HEK293 (cell line): ENCODE data around the gene IL36G.

ENCODE experiments used
- BCL11A ChIP-seq: fragments of 450-650 bp; formaldehyde crosslinking; IDR thresholded peaks from 2 replicates; pipeline ENCODE4 v1.5.1; 2016; ENCODE audit warnings: low read depth, missing biosample characterization, missing genetic modification characterization
- GLI4 ChIP-seq: fragments of 450-650 bp; formaldehyde crosslinking; IDR thresholded peaks from 2 replicates; pipeline ENCODE4 v1.5.1; 2016; ENCODE audit warnings: missing biosample characterization, missing genetic modification characterization
- HOXA7 ChIP-seq: sonication (generic); formaldehyde crosslinking; IDR thresholded peaks from 2 replicates; pipeline ENCODE4 v1.8.1; 2022; ENCODE audit warnings: missing genetic modification reagents, borderline replicate concordance
- KLF1 ChIP-seq: fragments of 450-650 bp; formaldehyde crosslinking; IDR thresholded peaks from 2 replicates; pipeline ENCODE4 v1.5.1; 2016; ENCODE audit warnings: missing biosample characterization, missing genetic modification characterization
- KLF7 ChIP-seq: fragments of 450-650 bp; formaldehyde crosslinking; IDR thresholded peaks from 2 replicates; pipeline ENCODE4 v1.5.1; 2016; ENCODE audit warnings: missing biosample characterization, missing genetic modification characterization, borderline replicate concordance
- TCF7L2 ChIP-seq: IDR thresholded peaks from 2 replicates; pipeline ENCODE4 v1.6.1; 2011; ENCODE audit warnings: low read depth, mild to moderate bottlenecking, inconsistent platforms, low read length, moderate library complexity, borderline replicate concordance
- ZNF10 ChIP-seq: fragments of 450-650 bp; formaldehyde crosslinking; IDR thresholded peaks from 2 replicates; pipeline ENCODE4 v1.5.1; 2017; ENCODE audit warnings: missing biosample characterization, missing genetic modification characterization
- ZNF274 ChIP-seq, 2 experiments: fragments of 200-500 bp in 1 of 2; fragments of 450-650 bp in 1 of 2; sonication (Bioruptor generic) in 1 of 2; formaldehyde crosslinking in 1 of 2; IDR thresholded peaks; 2 replicates each; pipeline versions ENCODE4 v1.5.1 to v1.6.1; 2014 to 2016; ENCODE audit warnings: borderline replicate concordance in 1 of 2, inconsistent platforms in 1 of 2, low read length in 1 of 2, missing biosample characterization in 1 of 2, missing genetic modification characterization in 1 of 2
- ZNF311 ChIP-seq: fragments of 450-650 bp; formaldehyde crosslinking; IDR thresholded peaks from 2 replicates; pipeline ENCODE4 v1.5.1; 2017; ENCODE audit warnings: missing biosample characterization, missing genetic modification characterization, borderline replicate concordance
- ZNF449 ChIP-seq: fragments of 450-650 bp; formaldehyde crosslinking; IDR thresholded peaks from 2 replicates; pipeline ENCODE4 v1.5.1; 2017; ENCODE audit warnings: missing biosample characterization, mild to moderate bottlenecking, missing genetic modification characterization, moderate library complexity
- TF ChIP-seq, protein P1 (sequence below): fragments of 450-650 bp; formaldehyde crosslinking; IDR thresholded peaks from 2 replicates; pipeline ENCODE4 v1.5.1; 2016; ENCODE audit warnings: missing biosample characterization, missing genetic modification characterization
- TF ChIP-seq, protein P2 (sequence below): fragments of 450-650 bp; formaldehyde crosslinking; IDR thresholded peaks from 2 replicates; pipeline ENCODE4 v1.5.1; 2016; ENCODE audit warnings: missing biosample characterization, missing genetic modification characterization
- TF ChIP-seq, protein P3 (sequence below): IDR thresholded peaks from 2 replicates; pipeline ENCODE4 v1.6.1; 2011; ENCODE audit warnings: mild to moderate bottlenecking, low read depth, low read length, borderline replicate concordance
- TF ChIP-seq, protein P4 (sequence below): fragments of 450-650 bp; formaldehyde crosslinking; IDR thresholded peaks from 2 replicates; pipeline ENCODE4 v1.5.0; 2017; ENCODE audit warnings: missing biosample characterization, missing genetic modification characterization, borderline replicate concordance

GRCh38 chr2:113013336-113013661, 35.5 kb downstream of the IL36G start:
- TF ChIP-seq, protein P1, sequence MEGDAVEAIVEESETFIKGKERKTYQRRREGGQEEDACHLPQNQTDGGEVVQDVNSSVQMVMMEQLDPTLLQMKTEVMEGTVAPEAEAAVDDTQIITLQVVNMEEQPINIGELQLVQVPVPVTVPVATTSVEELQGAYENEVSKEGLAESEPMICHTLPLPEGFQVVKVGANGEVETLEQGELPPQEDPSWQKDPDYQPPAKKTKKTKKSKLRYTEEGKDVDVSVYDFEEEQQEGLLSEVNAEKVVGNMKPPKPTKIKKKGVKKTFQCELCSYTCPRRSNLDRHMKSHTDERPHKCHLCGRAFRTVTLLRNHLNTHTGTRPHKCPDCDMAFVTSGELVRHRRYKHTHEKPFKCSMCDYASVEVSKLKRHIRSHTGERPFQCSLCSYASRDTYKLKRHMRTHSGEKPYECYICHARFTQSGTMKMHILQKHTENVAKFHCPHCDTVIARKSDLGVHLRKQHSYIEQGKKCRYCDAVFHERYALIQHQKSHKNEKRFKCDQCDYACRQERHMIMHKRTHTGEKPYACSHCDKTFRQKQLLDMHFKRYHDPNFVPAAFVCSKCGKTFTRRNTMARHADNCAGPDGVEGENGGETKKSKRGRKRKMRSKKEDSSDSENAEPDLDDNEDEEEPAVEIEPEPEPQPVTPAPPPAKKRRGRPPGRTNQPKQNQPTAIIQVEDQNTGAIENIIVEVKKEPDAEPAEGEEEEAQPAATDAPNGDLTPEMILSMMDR, result no peak
- TF ChIP-seq ZNF10 (tag by site-specific recombination) (no peak), ZNF311 (tag by site-specific recombination) (no peak), GLI4 (tag by site-specific recombination) (no peak), HOXA7 (no peak), ZNF449 (no peak), KLF1 (no peak), TCF7L2 (no peak), BCL11A (tag by site-specific recombination) (no peak), ZNF274 (IDR thresholded peaks at IDR 0.05; ENCODE audit: low read length) (no peak), ZNF274 (tag by site-specific recombination; IDR thresholded peaks at IDR 0.05; ENCODE audit: borderline replicate concordance) (no peak), KLF7 (no peak)
- TF ChIP-seq, protein P2, sequence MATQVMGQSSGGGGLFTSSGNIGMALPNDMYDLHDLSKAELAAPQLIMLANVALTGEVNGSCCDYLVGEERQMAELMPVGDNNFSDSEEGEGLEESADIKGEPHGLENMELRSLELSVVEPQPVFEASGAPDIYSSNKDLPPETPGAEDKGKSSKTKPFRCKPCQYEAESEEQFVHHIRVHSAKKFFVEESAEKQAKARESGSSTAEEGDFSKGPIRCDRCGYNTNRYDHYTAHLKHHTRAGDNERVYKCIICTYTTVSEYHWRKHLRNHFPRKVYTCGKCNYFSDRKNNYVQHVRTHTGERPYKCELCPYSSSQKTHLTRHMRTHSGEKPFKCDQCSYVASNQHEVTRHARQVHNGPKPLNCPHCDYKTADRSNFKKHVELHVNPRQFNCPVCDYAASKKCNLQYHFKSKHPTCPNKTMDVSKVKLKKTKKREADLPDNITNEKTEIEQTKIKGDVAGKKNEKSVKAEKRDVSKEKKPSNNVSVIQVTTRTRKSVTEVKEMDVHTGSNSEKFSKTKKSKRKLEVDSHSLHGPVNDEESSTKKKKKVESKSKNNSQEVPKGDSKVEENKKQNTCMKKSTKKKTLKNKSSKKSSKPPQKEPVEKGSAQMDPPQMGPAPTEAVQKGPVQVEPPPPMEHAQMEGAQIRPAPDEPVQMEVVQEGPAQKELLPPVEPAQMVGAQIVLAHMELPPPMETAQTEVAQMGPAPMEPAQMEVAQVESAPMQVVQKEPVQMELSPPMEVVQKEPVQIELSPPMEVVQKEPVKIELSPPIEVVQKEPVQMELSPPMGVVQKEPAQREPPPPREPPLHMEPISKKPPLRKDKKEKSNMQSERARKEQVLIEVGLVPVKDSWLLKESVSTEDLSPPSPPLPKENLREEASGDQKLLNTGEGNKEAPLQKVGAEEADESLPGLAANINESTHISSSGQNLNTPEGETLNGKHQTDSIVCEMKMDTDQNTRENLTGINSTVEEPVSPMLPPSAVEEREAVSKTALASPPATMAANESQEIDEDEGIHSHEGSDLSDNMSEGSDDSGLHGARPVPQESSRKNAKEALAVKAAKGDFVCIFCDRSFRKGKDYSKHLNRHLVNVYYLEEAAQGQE (tag by site-specific recombination), result no peak
- TF ChIP-seq, protein P3, sequence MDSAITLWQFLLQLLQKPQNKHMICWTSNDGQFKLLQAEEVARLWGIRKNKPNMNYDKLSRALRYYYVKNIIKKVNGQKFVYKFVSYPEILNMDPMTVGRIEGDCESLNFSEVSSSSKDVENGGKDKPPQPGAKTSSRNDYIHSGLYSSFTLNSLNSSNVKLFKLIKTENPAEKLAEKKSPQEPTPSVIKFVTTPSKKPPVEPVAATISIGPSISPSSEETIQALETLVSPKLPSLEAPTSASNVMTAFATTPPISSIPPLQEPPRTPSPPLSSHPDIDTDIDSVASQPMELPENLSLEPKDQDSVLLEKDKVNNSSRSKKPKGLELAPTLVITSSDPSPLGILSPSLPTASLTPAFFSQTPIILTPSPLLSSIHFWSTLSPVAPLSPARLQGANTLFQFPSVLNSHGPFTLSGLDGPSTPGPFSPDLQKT, result no peak
- TF ChIP-seq, protein P4, sequence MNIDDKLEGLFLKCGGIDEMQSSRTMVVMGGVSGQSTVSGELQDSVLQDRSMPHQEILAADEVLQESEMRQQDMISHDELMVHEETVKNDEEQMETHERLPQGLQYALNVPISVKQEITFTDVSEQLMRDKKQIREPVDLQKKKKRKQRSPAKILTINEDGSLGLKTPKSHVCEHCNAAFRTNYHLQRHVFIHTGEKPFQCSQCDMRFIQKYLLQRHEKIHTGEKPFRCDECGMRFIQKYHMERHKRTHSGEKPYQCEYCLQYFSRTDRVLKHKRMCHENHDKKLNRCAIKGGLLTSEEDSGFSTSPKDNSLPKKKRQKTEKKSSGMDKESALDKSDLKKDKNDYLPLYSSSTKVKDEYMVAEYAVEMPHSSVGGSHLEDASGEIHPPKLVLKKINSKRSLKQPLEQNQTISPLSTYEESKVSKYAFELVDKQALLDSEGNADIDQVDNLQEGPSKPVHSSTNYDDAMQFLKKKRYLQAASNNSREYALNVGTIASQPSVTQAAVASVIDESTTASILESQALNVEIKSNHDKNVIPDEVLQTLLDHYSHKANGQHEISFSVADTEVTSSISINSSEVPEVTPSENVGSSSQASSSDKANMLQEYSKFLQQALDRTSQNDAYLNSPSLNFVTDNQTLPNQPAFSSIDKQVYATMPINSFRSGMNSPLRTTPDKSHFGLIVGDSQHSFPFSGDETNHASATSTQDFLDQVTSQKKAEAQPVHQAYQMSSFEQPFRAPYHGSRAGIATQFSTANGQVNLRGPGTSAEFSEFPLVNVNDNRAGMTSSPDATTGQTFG (tag by site-specific recombination), result no peak
